Colonic mucosa (tissue), 4 donors: ENCODE results near the gene CDK6. TPM values are rescaled to one million over a fixed set of nuclear protein-coding genes. Genes with fewer than 3 reads are reported as not detected.

Experiments
- DNase-seq: peaks from one replicate; pipeline ENCODE4 v3.0.0-alpha.2; 2020
- H3K27ac ChIP-seq: fragments of 200-600 bp; one replicate; pipeline ENCODE4 v1.8.0; 2021
- H3K27me3 ChIP-seq: fragments of 200-600 bp; one replicate; pipeline ENCODE4 v1.8.0; 2021
- H3K36me3 ChIP-seq: fragments of 200-600 bp; one replicate; pipeline ENCODE4 v1.8.0; 2021
- H3K4me1 ChIP-seq: fragments of 200-600 bp; one replicate; pipeline ENCODE4 v1.8.0; 2021; ENCODE audit warnings: mild to moderate bottlenecking
- H3K4me3 ChIP-seq: fragments of 200-600 bp; one replicate; pipeline ENCODE4 v1.8.0; 2021
- H3K9ac ChIP-seq, 2 donors: one replicate each; pipeline ENCODE4 v1.7.0; 2013; ENCODE audit warnings: control low read depth in 2 of 2, low read depth in 2 of 2, low read length in 2 of 2
- H3K9me3 ChIP-seq: fragments of 200-600 bp; one replicate; pipeline ENCODE4 v1.8.0; 2021
- intact Hi-C: fragments of 100-400 bp; cut with DNase I; formaldehyde crosslinking; loops from one replicate; pipeline ENCODE4 v1.14.1; 2022
- total RNA-seq, 2 donors: library from RNA; stranded (reverse); fragmentation: NEBNext Ultra II Directional in 1 of 2; extraction: Animal tissue kit (Norgen Biotek cat#: 25700) in 1 of 2; gene quantifications; one replicate each; pipeline ENCODE4 v1.2.1, GENCODE V29; 2021
- TF ChIP-seq, protein P1 (sequence below): fragments of 200-600 bp; IDR thresholded peaks from one replicate; pipeline ENCODE4 v1.8.0; 2022; ENCODE audit warnings: antibody characterized with exemption, mild to moderate bottlenecking
- donor health status: healthy.
- donor health status: DM: no; HTN: no; CAD: no.
- donor health status: DM: no; HTN: no; CAD: no.

The CDK6 gene
- total RNA-seq, 2 donors from 2014 or later, result 37.1 to 55.4 TPM

DNA sequence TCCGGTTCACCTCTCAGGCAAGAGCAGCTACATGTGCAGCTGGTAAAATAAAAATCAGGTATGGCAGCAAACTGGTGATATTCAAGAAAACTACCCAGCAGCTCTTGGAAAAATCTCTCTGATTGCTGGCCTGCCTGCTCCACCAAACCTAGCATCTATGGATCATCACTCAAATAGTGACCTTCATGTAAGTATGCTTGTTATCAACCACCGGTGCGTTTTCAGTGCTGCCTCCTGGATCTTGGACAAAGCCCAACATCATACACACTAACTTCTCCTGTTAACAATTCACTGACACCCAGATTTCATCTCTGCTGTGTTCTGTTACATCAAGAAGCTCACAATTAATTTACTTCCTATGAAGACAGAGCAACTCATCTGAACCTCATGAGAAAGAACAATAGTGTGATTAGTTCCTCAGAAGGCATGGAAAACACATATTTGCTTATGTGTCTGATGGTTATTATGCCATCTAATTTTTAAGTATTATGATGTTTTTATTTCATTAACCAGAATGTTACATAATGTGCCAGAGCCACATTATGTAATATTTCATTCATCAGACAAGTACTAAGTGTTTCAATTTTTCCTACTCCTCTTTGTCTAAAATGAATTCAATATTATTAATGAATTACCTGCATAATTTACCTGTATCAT is 8.8 kb downstream of the CDK6 start:
- DNase-seq, result no peak
- no peak overlapping the region for H3K4me3 ChIP-seq
- no peaks in the 10 kb centered on the region for H3K9me3 ChIP-seq
- H3K9ac ChIP-seq, result no peak overlapping the region
- H3K27me3 ChIP-seq, result no peaks in the 10 kb centered on the region
- TF ChIP-seq, protein P1, sequence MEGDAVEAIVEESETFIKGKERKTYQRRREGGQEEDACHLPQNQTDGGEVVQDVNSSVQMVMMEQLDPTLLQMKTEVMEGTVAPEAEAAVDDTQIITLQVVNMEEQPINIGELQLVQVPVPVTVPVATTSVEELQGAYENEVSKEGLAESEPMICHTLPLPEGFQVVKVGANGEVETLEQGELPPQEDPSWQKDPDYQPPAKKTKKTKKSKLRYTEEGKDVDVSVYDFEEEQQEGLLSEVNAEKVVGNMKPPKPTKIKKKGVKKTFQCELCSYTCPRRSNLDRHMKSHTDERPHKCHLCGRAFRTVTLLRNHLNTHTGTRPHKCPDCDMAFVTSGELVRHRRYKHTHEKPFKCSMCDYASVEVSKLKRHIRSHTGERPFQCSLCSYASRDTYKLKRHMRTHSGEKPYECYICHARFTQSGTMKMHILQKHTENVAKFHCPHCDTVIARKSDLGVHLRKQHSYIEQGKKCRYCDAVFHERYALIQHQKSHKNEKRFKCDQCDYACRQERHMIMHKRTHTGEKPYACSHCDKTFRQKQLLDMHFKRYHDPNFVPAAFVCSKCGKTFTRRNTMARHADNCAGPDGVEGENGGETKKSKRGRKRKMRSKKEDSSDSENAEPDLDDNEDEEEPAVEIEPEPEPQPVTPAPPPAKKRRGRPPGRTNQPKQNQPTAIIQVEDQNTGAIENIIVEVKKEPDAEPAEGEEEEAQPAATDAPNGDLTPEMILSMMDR, result no peak
- no peak overlapping the region for H3K27ac ChIP-seq
- no peaks in the 10 kb centered on the region for H3K36me3 ChIP-seq
- H3K4me1 ChIP-seq, result no peaks in the 10 kb centered on the region
- intact Hi-C loops, result no loop called here

DNA sequence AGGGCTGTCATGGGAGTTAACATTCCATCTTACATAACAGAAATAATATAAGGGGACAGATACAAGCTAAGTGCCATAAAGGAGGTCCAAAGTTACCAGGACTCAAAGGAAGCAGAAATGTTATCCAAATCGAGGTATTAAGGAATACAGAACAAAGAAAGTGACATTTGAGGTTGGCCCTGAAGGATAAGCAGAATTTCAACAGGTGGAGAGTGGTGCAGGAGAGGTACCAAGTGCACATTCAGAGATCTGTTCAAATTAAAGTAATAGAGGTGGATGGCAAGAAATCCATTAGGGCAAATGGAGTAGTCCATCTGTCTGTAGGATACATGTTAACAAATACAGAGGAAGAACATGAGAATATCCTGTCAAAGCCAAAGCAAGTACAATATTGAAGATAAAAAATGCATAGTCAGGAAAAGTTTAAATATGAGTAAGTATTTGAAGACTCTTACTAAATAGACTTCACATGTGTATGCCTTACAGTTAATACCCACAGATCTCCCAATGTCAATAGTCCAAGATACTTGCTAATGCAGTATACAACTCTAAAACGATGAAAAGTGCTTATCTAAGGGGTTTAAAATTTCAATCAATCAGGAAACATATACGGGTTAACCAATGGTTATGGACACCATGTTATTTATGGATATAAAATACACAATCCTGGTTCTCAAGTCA is 10.0 kb downstream of the CDK6 start:
- H3K27ac ChIP-seq, result no peak overlapping the region
- TF ChIP-seq, protein P1, result no peak
- no peak overlapping the region for H3K9ac ChIP-seq
- no peak overlapping the region for H3K4me3 ChIP-seq
- no peaks in the 10 kb centered on the region for H3K4me1 ChIP-seq
- intact Hi-C loops, result no loop called here
- DNase-seq, result no peak
- H3K27me3 ChIP-seq, result no peaks in the 10 kb centered on the region
- H3K9me3 ChIP-seq, result no peaks in the 10 kb centered on the region
- no peaks in the 10 kb centered on the region for H3K36me3 ChIP-seq

DNA sequence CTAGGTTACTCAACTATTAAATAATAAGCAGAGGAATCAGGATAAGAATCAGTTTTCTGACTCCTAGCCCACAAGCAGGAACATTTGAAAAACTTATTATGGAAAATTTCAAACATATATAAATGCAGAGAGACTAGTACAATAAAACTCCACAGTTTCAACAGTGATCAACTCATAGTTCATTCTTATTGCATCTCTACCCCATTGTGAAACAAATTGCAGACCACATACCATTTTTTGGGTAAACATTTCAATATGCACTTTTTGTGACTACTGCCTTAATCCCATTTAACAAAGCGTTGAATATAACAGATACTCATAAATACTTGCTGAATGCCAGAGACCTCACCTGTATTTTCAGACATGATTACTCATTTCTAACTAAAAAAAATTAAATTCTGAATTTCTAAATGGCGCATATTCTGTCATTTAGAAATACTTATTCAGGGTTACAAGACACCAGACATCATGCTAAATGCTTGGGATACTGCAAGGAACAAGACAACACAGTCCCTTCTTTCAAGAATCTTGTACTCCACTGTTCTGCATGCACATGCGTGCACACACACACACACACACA is 11.4 kb downstream of the CDK6 start:
- no peak overlapping the region for H3K9ac ChIP-seq
- intact Hi-C loops, result no loop called here
- no peak for DNase-seq
- no peaks in the 10 kb centered on the region for H3K4me1 ChIP-seq
- no peaks in the 10 kb centered on the region for H3K36me3 ChIP-seq
- H3K4me3 ChIP-seq, result no peak overlapping the region
- no peaks in the 10 kb centered on the region for H3K9me3 ChIP-seq
- H3K27me3 ChIP-seq, result no peaks in the 10 kb centered on the region
- H3K27ac ChIP-seq, result no peak overlapping the region
- TF ChIP-seq, protein P1, result no peak

DNA sequence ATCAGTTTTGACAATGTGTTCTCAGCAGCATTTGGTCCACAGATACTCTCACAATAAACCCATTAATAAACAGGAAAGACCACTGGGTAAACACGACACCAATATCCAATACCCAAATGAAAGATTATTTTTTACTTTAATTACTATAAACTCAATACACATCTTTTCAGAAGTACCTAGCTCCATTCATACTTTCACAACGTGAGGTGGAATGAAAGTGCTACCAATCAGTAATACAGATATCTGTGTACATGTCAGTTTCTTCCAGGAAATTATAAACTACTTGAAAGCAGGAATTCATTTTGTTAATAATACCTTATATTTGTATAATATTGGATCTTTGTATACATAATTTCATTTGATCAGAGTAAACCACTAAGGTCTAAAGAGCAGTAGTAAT is 11.9 kb downstream of the CDK6 start:
- TF ChIP-seq, protein P1, result no peak
- Histone ChIP-seq H3K9ac (no peak overlapping the region), H3K4me1 (no peaks in the 10 kb centered on the region), H3K4me3 (no peak overlapping the region), H3K27me3 (no peaks in the 10 kb centered on the region), H3K36me3 (no peaks in the 10 kb centered on the region), H3K27ac (no peak overlapping the region), H3K9me3 (no peaks in the 10 kb centered on the region)
- intact Hi-C loops, result no loop called here
- no peak for DNase-seq

DNA sequence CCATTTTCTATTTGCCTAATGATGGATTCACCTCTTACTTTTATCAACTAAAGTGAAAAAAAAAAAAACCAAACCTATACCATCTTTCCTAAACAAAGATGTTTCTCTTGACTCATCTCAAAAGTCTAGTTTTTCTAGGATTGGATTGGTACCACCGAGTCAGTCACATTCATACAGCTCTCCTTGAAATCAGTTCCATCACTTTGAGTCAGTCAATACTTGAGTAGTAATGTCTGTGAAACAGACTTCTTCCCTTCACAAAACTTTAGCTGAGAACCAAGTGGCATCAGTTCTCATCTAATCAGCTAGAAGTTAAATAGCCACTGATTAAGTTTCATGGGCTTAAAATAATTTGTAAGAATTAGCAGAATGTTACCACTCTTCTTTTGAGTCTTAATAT is 13.3 kb downstream of the CDK6 start:
- intact Hi-C loops, result no loop called here
- H3K27ac ChIP-seq, result no peak overlapping the region
- H3K36me3 ChIP-seq, result no peaks in the 10 kb centered on the region
- H3K9me3 ChIP-seq, result no peaks in the 10 kb centered on the region
- no peak overlapping the region for H3K4me3 ChIP-seq
- no peak overlapping the region for H3K9ac ChIP-seq
- no peak for DNase-seq
- no peaks in the 10 kb centered on the region for H3K27me3 ChIP-seq
- no peaks in the 10 kb centered on the region for H3K4me1 ChIP-seq
- TF ChIP-seq, protein P1, result no peak
